IMR-90 (cell line): Measurements from ENCODE around the gene LRRC4C. TPM values are rescaled to one million over a fixed set of nuclear protein-coding genes. Genes with fewer than 3 reads are reported as not detected.

ENCODE experiments used
- ATAC-seq: fragments of 200-7000 bp; cut with Tn5 transposase; 2 replicates; pipeline ENCODE4 v1.9.1; 2020; ENCODE audit warnings: low read depth, mild to moderate bottlenecking, moderate library complexity
- BruUV-seq: library from RNA; stranded (reverse); fragments of 400-500 nt; replicated peaks from 2 replicates; lab custom pipeline; 2021; lab: Mats Ljungman, UMichigan
- CTCF ChIA-PET: fragments of 300-600 bp; formaldehyde crosslinking; extraction: SDS; loops from one replicate; lab custom pipeline; 2021; ENCODE audit warnings: antibody characterized with exemption; lab: Yijun Ruan, JAX
- POLR2A ChIA-PET: fragments of 300-600 bp; sonication (Branson Sonifier 250); formaldehyde crosslinking; loops from one replicate; lab custom pipeline; 2022; ENCODE audit warnings: antibody characterized with exemption; ENCODE audit not compliant: unreplicated experiment; lab: Charles Lee
- DNase-seq: peaks from one replicate; pipeline ENCODE4 v3.0.0; 2013
- H2AFZ ChIP-seq: replicated peaks from 2 replicates; pipeline ENCODE3; 2013; ENCODE audit warnings: low read length, mild to moderate bottlenecking; ENCODE audit not compliant: poor library complexity
- H2AK5ac ChIP-seq: 2 replicates; pipeline ENCODE4 v1.6.1; 2013; ENCODE audit warnings: low read depth, low read length, inconsistent platforms
- H2AK9ac ChIP-seq: replicated peaks from 2 replicates; pipeline ENCODE3; 2013; ENCODE audit warnings: mild to moderate bottlenecking, low read depth, low read length, moderate library complexity; ENCODE audit not compliant: poor library complexity
- H2BK120ac ChIP-seq: 2 replicates; pipeline ENCODE4 v1.6.1; 2013; ENCODE audit warnings: low read depth, low read length, inconsistent platforms
- H2BK15ac ChIP-seq: 3 replicates; pipeline ENCODE4 v1.6.1; 2013; ENCODE audit warnings: low read depth, low read length, inconsistent platforms
- H2BK20ac ChIP-seq: 2 replicates; pipeline ENCODE4 v1.6.1; 2013; ENCODE audit warnings: low read depth, mild to moderate bottlenecking, inconsistent platforms, low read length, moderate library complexity
- H2BK5ac ChIP-seq: 2 replicates; pipeline ENCODE4 v1.6.1; 2013; ENCODE audit warnings: mild to moderate bottlenecking, low read depth, low read length, inconsistent platforms; ENCODE audit not compliant: poor library complexity, severe bottlenecking
- H3K14ac ChIP-seq: replicated peaks from 2 replicates; pipeline ENCODE4 v1.6.1; 2013; ENCODE audit warnings: low read depth, low read length, inconsistent platforms
- H3K18ac ChIP-seq: 2 replicates; pipeline ENCODE4 v1.6.1; 2013; ENCODE audit warnings: low read depth, low read length, control low read depth
- H3K23ac ChIP-seq: 2 replicates; pipeline ENCODE4 v1.6.1; 2013; ENCODE audit warnings: low read depth, low read length, inconsistent platforms
- H3K27ac ChIP-seq: 2 replicates; pipeline ENCODE4 v1.5.1; 2013; ENCODE audit warnings: mild to moderate bottlenecking, control low read depth, low read length; ENCODE audit not compliant: insufficient read depth
- H3K27me3 ChIP-seq: 2 replicates; pipeline ENCODE4 v1.6.1; 2013; ENCODE audit warnings: low read length; ENCODE audit not compliant: control insufficient read depth, insufficient read depth
- H3K36me3 ChIP-seq: 2 replicates; pipeline ENCODE4 v1.6.1; 2013; ENCODE audit warnings: low read length, mixed read lengths; ENCODE audit not compliant: control insufficient read depth, insufficient read depth
- H3K4ac ChIP-seq: 2 replicates; pipeline ENCODE4 v1.6.1; 2013; ENCODE audit warnings: low read depth, low read length, inconsistent platforms
- H3K4me1 ChIP-seq: 2 replicates; pipeline ENCODE4 v1.6.1; 2013; ENCODE audit warnings: low read length, mixed read lengths; ENCODE audit not compliant: control insufficient read depth, insufficient read depth
- H3K4me2 ChIP-seq: 2 replicates; pipeline ENCODE4 v1.6.1; 2013; ENCODE audit warnings: low read depth, mild to moderate bottlenecking, control low read depth, low read length, moderate library complexity
- H3K4me3 ChIP-seq: 2 replicates; pipeline ENCODE4 v1.5.1; 2013; ENCODE audit warnings: low read depth, mild to moderate bottlenecking, control low read depth, low read length, moderate library complexity; ENCODE audit not compliant: insufficient read depth
- H3K56ac ChIP-seq: 2 replicates; pipeline ENCODE4 v1.6.1; 2013; ENCODE audit warnings: low read length, inconsistent platforms; ENCODE audit not compliant: insufficient read depth; ENCODE audit errors: extremely low read depth
- H3K79me1 ChIP-seq, 2 experiments: 2 replicates each; pipeline ENCODE4 v1.6.1; 2013; ENCODE audit warnings: low read length in 2 of 2, inconsistent platforms in 1 of 2, low read depth in 1 of 2
- H3K9ac ChIP-seq: 2 replicates; pipeline ENCODE4 v1.6.1; 2013; ENCODE audit warnings: low read depth, low read length, control low read depth
- H3K9me1 ChIP-seq: 2 replicates; pipeline ENCODE4 v1.6.1; 2013; ENCODE audit warnings: low read length, inconsistent platforms; ENCODE audit not compliant: insufficient read depth
- H3K9me3 ChIP-seq: 2 replicates; pipeline ENCODE4 v1.6.1; 2013; ENCODE audit warnings: low read length; ENCODE audit not compliant: control insufficient read depth, insufficient read depth
- H4K20me1 ChIP-seq: 2 replicates; pipeline ENCODE4 v1.6.1; 2013; ENCODE audit warnings: low read length, inconsistent platforms; ENCODE audit not compliant: insufficient read depth
- H4K5ac ChIP-seq: 2 replicates; pipeline ENCODE4 v1.6.1; 2013; ENCODE audit warnings: mild to moderate bottlenecking, low read depth, low read length, control low read depth
- H4K8ac ChIP-seq, 2 experiments: 2 replicates each; pipeline ENCODE4 v1.6.1; 2013; ENCODE audit warnings: low read depth in 2 of 2, low read length in 2 of 2, control low read depth in 1 of 2, inconsistent platforms in 1 of 2
- H4K91ac ChIP-seq: 2 replicates; pipeline ENCODE4 v1.6.1; 2013; ENCODE audit warnings: low read depth, low read length, inconsistent platforms; ENCODE audit not compliant: insufficient read depth
- CTCF ChIP-seq: conservative IDR thresholded peaks from 2 replicates; pipeline ENCODE4 v1.5.1; 2012; ENCODE audit warnings: mild to moderate bottlenecking, low read depth, low read length, improper control_type of control experiment
- MAFK ChIP-seq: IDR thresholded peaks from 2 replicates; pipeline ENCODE4 v1.6.1; 2012; ENCODE audit warnings: low read depth, low read length, improper control_type of control experiment
- RFX5 ChIP-seq: IDR thresholded peaks from 2 replicates; pipeline ENCODE4 v1.8.0; 2012; ENCODE audit warnings: low read depth, mild to moderate bottlenecking, low read length, moderate library complexity
- USF2 ChIP-seq: fragments of 150-350 bp; IDR thresholded peaks from 2 replicates; pipeline ENCODE4 v1.6.1; 2017; ENCODE audit warnings: mild to moderate bottlenecking, antibody characterized with exemption, low read length, low read depth
- WGBS, 2 experiments: methylation state at CpG; one replicate each; pipeline versions ENCODE4 v1.1.5 to v1.1.7; 2013; ENCODE audit warnings: missing lambda C conversion rate in 2 of 2; ENCODE audit not compliant: insufficient read length in 1 of 2; ENCODE audit errors: extremely low coverage in 2 of 2; 5-methylcytosine and 5-hydroxymethylcytosine counted together
- dilution Hi-C: fragments of 300-500 bp; cut with HindIII; formaldehyde crosslinking; loops from one replicate; pipeline ENCODE4 v1.14.3; 2018; ENCODE audit warnings: low sequenced_read_pairs; ENCODE audit not compliant: unreplicated experiment
- in situ Hi-C: fragments of 300-500 bp; cut with MboI; formaldehyde crosslinking; loops from 3 replicates; pipeline ENCODE4 v1.14.3; 2019; ENCODE audit warnings: low sequenced_read_pairs, inconsistent platforms, mixed read lengths
- intact Hi-C: fragments of 100-400 bp; cut with micrococcal nuclease; formaldehyde crosslinking; loops from 2 replicates; pipeline ENCODE4 v1.10.0; 2022
- polyA plus RNA-seq, 3 experiments: library from polyadenylated mRNA; depleted of rRNA; stranded (reverse); fragments of >200 nt; gene quantifications; 2 replicates each; pipeline ENCODE4 v1.2.3, GENCODE V29; 2012; ENCODE audit warnings: low replicate concordance in 1 of 3
- total RNA-seq: library from RNA; depleted of rRNA; stranded (reverse); fragments of >200 nt; gene quantifications from 2 replicates; pipeline ENCODE4 v1.2.3, GENCODE V29; 2012

The LRRC4C gene
- total and polyA plus RNA-seq, 2 of the 4 experiments (the other 2 are of a cell fraction): under 0.01 to 0.03 TPM

DNA sequence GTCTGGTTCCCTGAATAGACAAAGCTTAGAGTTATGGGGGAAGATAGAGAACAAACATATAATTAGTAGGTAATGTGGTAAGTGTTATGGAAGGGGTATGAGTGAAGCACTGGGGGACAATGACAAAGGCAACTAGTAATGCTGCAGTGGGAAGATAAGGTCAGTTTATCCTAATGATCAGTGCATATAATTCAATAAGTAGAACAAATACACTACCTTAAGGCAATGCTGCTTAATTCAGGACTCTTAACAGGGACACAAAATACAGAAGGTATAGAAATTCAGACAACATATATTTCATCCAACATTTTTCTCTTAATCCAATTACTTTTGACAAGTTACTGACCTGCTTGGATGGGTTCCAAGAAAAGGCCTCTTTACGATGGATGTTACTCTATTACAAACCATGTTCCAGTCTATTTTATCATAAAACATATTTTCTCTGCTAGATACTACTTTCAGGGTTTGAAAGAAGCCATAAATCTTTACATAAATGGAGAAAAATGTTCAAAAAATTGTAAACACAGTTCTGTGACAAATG is 1186.2 kb downstream of the LRRC4C start:
- H3K9me3 ChIP-seq: no peaks in the 10 kb centered on the region
- H3K23ac ChIP-seq: no peak overlapping the region
- H3K18ac ChIP-seq: no peak overlapping the region
- H2BK120ac ChIP-seq: no peak overlapping the region
- H2AK5ac ChIP-seq: no peak overlapping the region
- no peaks in the 10 kb centered on the region for H3K4me1 ChIP-seq
- intact Hi-C loops: no loop called here
- no peak overlapping the region for H4K91ac ChIP-seq
- TF ChIP-seq USF2 (no peak), CTCF (no peak), RFX5 (no peak), MAFK (no peak)
- ChIA-PET CTCF (no interaction called here), POLR2A (no interaction called here)
- no peak overlapping the region for H2AFZ ChIP-seq
- H4K20me1 ChIP-seq: no peaks in the 10 kb centered on the region
- no peak overlapping the region for H2BK20ac ChIP-seq
- WGBS, 2 experiments: no CpG with 5 or more reads among the region's 1 CpG
- H3K14ac ChIP-seq: no peak overlapping the region
- no peaks in the 10 kb centered on the region for H3K79me1 ChIP-seq
- no TSS peak for BruUV-seq
- H2BK5ac ChIP-seq: no peak overlapping the region
- no peak overlapping the region for H2BK15ac ChIP-seq
- H3K56ac ChIP-seq: no peak overlapping the region
- H3K4ac ChIP-seq: no peak overlapping the region
- H3K27ac ChIP-seq: no peak overlapping the region
- no peak overlapping the region for H3K9ac ChIP-seq
- H2AK9ac ChIP-seq: no peak overlapping the region
- no peaks in the 10 kb centered on the region for H3K36me3 ChIP-seq
- in situ Hi-C loops: no loop called here
- H3K9me1 ChIP-seq: no peaks in the 10 kb centered on the region
- dilution Hi-C loops: no loop called here
- no peak overlapping the region for H3K4me2 ChIP-seq
- no peak overlapping the region for H3K4me3 ChIP-seq
- no peaks in the 10 kb centered on the region for H3K27me3 ChIP-seq
- H4K5ac ChIP-seq: no peak overlapping the region
- ATAC-seq (no peak), DNase-seq (no peak)
- H4K8ac ChIP-seq: no peak overlapping the region
